T-helper 1 cell treated with Interleukin-12 subunit alpha and Interleukin-12 subunit beta and Interleukin-4 antibody, amounts not matched to agents 30 μg/mL and 1 μg/mL, for 36 hours (primary cell): ENCODE data around the gene PODN.

Experiments used
- H3K27ac Mint-ChIP-seq: one replicate; pipeline ENCODE4 v1.8.0; 2021; ENCODE audit warnings: mild to moderate bottlenecking, mixed read lengths
- H3K27me3 Mint-ChIP-seq: one replicate; pipeline ENCODE4 v1.8.0; 2021; ENCODE audit warnings: low read depth, mixed read lengths
- H3K36me3 Mint-ChIP-seq: one replicate; pipeline ENCODE4 v1.8.0; 2021; ENCODE audit warnings: low read depth, mixed read lengths
- H3K4me1 Mint-ChIP-seq: one replicate; pipeline ENCODE4 v1.8.0; 2021; ENCODE audit warnings: low read depth, mixed read lengths
- H3K4me3 Mint-ChIP-seq: one replicate; pipeline ENCODE4 v1.8.0; 2021; ENCODE audit warnings: mild to moderate bottlenecking, moderate library complexity, mixed read lengths
- H3K9me3 Mint-ChIP-seq: one replicate; pipeline ENCODE4 v1.8.0; 2021; ENCODE audit warnings: mixed read lengths

The PODN gene

GRCh38 chr1:53086491-53087070, 24.6 kb downstream of the PODN start:
- Mint-ChIP-seq H3K4me3 (no peak overlapping the region), H3K27ac (no peak overlapping the region), H3K4me1 (no peaks in the 10 kb centered on the region), H3K9me3 (no peaks in the 10 kb centered on the region), H3K36me3 (no peaks in the 10 kb centered on the region), H3K27me3 (no peaks in the 10 kb centered on the region)

GRCh38 chr1:53087332-53088285, 25.6 kb downstream of the PODN start:
- no peaks in the 10 kb centered on the region for H3K4me1 Mint-ChIP-seq
- H3K36me3 Mint-ChIP-seq, result no peaks in the 10 kb centered on the region
- no peaks in the 10 kb centered on the region for H3K9me3 Mint-ChIP-seq

GRCh38 chr1:53088616-53089300, 26.7 kb downstream of the PODN start:
- Mint-ChIP-seq H3K27ac (no peak overlapping the region), H3K36me3 (no peaks in the 10 kb centered on the region), H3K4me3 (no peak overlapping the region), H3K9me3 (no peaks in the 10 kb centered on the region), H3K4me1 (no peaks in the 10 kb centered on the region), H3K27me3 (no peaks in the 10 kb centered on the region)

More at GRCh38 chr1:53087332-53088285, 25.6 kb downstream of the PODN start:
- Mint-ChIP-seq H3K27me3 (no peaks in the 10 kb centered on the region), H3K4me3 (no peak overlapping the region), H3K27ac (no peak overlapping the region)

- H3K27ac Mint-ChIP-seq, result no peak overlapping the region
Measured at GRCh38 chr1:53089478-53090226, 27.6 kb downstream of the PODN start.

GRCh38 chr1:53090227-53091147, 28.5 kb downstream of the PODN start:
- Mint-ChIP-seq H3K27me3 (no peaks in the 10 kb centered on the region), H3K4me1 (no peaks in the 10 kb centered on the region), H3K27ac (no peak overlapping the region), H3K4me3 (no peak overlapping the region), H3K36me3 (no peaks in the 10 kb centered on the region), H3K9me3 (no peaks in the 10 kb centered on the region)

More at GRCh38 chr1:53089478-53090226, 27.6 kb downstream of the PODN start:
- no peaks in the 10 kb centered on the region for H3K9me3 Mint-ChIP-seq
- H3K4me3 Mint-ChIP-seq, result no peak overlapping the region
- no peaks in the 10 kb centered on the region for H3K4me1 Mint-ChIP-seq
- H3K36me3 Mint-ChIP-seq, result no peaks in the 10 kb centered on the region
- H3K27me3 Mint-ChIP-seq, result no peaks in the 10 kb centered on the region

GRCh38 chr1:53091841-53092645, 30.0 kb downstream of the PODN start:
- Mint-ChIP-seq H3K36me3 (no peaks in the 10 kb centered on the region), H3K4me1 (no peaks in the 10 kb centered on the region), H3K27ac (no peak overlapping the region), H3K27me3 (no peaks in the 10 kb centered on the region), H3K4me3 (no peak overlapping the region), H3K9me3 (no peaks in the 10 kb centered on the region)

GRCh38 chr1:53092659-53093450, 30.8 kb downstream of the PODN start:
- Mint-ChIP-seq H3K9me3 (no peaks in the 10 kb centered on the region), H3K36me3 (no peaks in the 10 kb centered on the region), H3K27me3 (no peaks in the 10 kb centered on the region), H3K4me3 (no peak overlapping the region), H3K27ac (no peak overlapping the region), H3K4me1 (no peaks in the 10 kb centered on the region)

GRCh38 chr1:53093451-53093754, 31.4 kb downstream of the PODN start:
- H3K36me3 Mint-ChIP-seq, result no peaks in the 10 kb centered on the region
- H3K27ac Mint-ChIP-seq, result no peak overlapping the region
- no peaks in the 10 kb centered on the region for H3K27me3 Mint-ChIP-seq
- no peak overlapping the region for H3K4me3 Mint-ChIP-seq
- H3K9me3 Mint-ChIP-seq, result no peaks in the 10 kb centered on the region
- H3K4me1 Mint-ChIP-seq, result no peaks in the 10 kb centered on the region

- Mint-ChIP-seq H3K4me1 (no peaks in the 10 kb centered on the region), H3K27me3 (no peaks in the 10 kb centered on the region), H3K9me3 (no peaks in the 10 kb centered on the region)
Measured at GRCh38 chr1:53093778-53094532, 31.9 kb downstream of the PODN start.

GRCh38 chr1:53094533-53094919, 32.5 kb downstream of the PODN start:
- H3K4me1 Mint-ChIP-seq, result no peaks in the 10 kb centered on the region
- no peaks in the 10 kb centered on the region for H3K36me3 Mint-ChIP-seq
- H3K27me3 Mint-ChIP-seq, result no peaks in the 10 kb centered on the region
- H3K4me3 Mint-ChIP-seq, result no peak overlapping the region
- H3K27ac Mint-ChIP-seq, result no peak overlapping the region
- no peaks in the 10 kb centered on the region for H3K9me3 Mint-ChIP-seq

More at GRCh38 chr1:53093778-53094532, 31.9 kb downstream of the PODN start:
- no peaks in the 10 kb centered on the region for H3K36me3 Mint-ChIP-seq
- no peak overlapping the region for H3K27ac Mint-ChIP-seq
- no peak overlapping the region for H3K4me3 Mint-ChIP-seq

GRCh38 chr1:53104289-53104913, 42.4 kb downstream of the PODN start:
- Mint-ChIP-seq H3K27ac (no peak overlapping the region), H3K4me1 (peaks cover 9% of the 10 kb centered on the region)

More at GRCh38 chr1:53104289-53104913, 42.4 kb downstream of the PODN start:
- H3K36me3 Mint-ChIP-seq, result no peaks in the 10 kb centered on the region
- H3K4me3 Mint-ChIP-seq, result no peak overlapping the region
- H3K9me3 Mint-ChIP-seq, result no peaks in the 10 kb centered on the region
- H3K27me3 Mint-ChIP-seq, result peaks cover 5% of the 10 kb centered on the region
